GM21515 (cell line): ENCODE data around the gene DHRS1.

Source experiments
- ATAC-seq: cut with Tn5 transposase; IDR thresholded peaks from one replicate; pipeline ENCODE4 v1.9.1; 2021; ENCODE audit not compliant: unreplicated experiment

DHRS1 gene

GRCh38 chr14:24310646-24311604 lies 11.3 kb upstream of the DHRS1 start, which contains the start of gene LTB4R:
LTB4R (plus strand) TSS chr14:24311502; CDS start chr14:24315652, 4,150 bp downstream.
- peak; percentile 60 for ATAC-seq

GRCh38 chr14:24310265-24310645 lies 10.7 kb upstream of the DHRS1 start:
- no peak for ATAC-seq

- ATAC-seq: no peak
Observed at GRCh38 chr14:24309538-24310264, 10.1 kb upstream of the DHRS1 start, which contains the start of gene LTB4R2. LTB4R2 (plus strand) TSS chr14:24310140; CDS start chr14:24310665, 525 bp downstream.

GRCh38 chr14:24308342-24309124 lies 9.0 kb upstream of the DHRS1 start:
- no peak for ATAC-seq

GRCh38 chr14:24307575-24308341 lies 8.2 kb upstream of the DHRS1 start, which contains the start of gene CIDEB:
CIDEB (minus strand) TSS chr14:24307977; CDS start chr14:24307858, 119 bp downstream.
- no peak for ATAC-seq

- no peak for ATAC-seq
Observed at GRCh38 chr14:24307156-24307574, 7.6 kb upstream of the DHRS1 start.

GRCh38 chr14:24304019-24304387 lies 4.4 kb upstream of the DHRS1 start:
- no peak for ATAC-seq

- ATAC-seq: no peak
Observed at GRCh38 chr14:24300326-24300980, 873 bp upstream of the DHRS1 start.

GRCh38 chr14:24298892-24299254 lies 707 bp downstream of the DHRS1 start:
- peak; percentile 3 for ATAC-seq

- no peak for ATAC-seq
Observed at GRCh38 chr14:24297190-24297964, 2.2 kb downstream of the DHRS1 start.

GRCh38 chr14:24296341-24297157 lies 3.0 kb downstream of the DHRS1 start:
- no peak for ATAC-seq

- no peak for ATAC-seq
Observed at GRCh38 chr14:24293525-24293924, 6.1 kb downstream of the DHRS1 start.

- ATAC-seq: no peak
Observed at GRCh38 chr14:24292118-24292807, 7.3 kb downstream of the DHRS1 start.

- ATAC-seq: no peak
Observed at GRCh38 chr14:24291446-24292117, 8.0 kb downstream of the DHRS1 start.

- no peak for ATAC-seq
Observed at GRCh38 chr14:24290746-24291145, 8.8 kb downstream of the DHRS1 start.

- ATAC-seq: no peak
Observed at GRCh38 chr14:24289649-24290280, 9.8 kb downstream of the DHRS1 start.

- ATAC-seq: no peak
Observed at GRCh38 chr14:24286996-24287395, 12.6 kb downstream of the DHRS1 start.
